Muscle layer of duodenum (tissue), 2 donors: ENCODE results near the gene RASSF5.

ENCODE experiments used
- H3K27ac ChIP-seq: one replicate; pipeline ENCODE4 v1.7.0; 2013; ENCODE audit warnings: mild to moderate bottlenecking, low read length
- H3K27me3 ChIP-seq: one replicate; pipeline ENCODE4 v1.7.0; 2013; ENCODE audit warnings: low read depth, mild to moderate bottlenecking, control low read depth, low read length
- H3K36me3 ChIP-seq, 2 donors: one replicate each; pipeline ENCODE4 v1.7.0; 2013; ENCODE audit warnings: low read length in 2 of 2, control low read depth in 1 of 2, mild to moderate bottlenecking in 1 of 2; ENCODE audit not compliant: insufficient read depth in 2 of 2, control insufficient read depth in 1 of 2
- H3K4me1 ChIP-seq, 2 donors: one replicate each; pipeline ENCODE4 v1.7.0; 2013; ENCODE audit warnings: low read length in 2 of 2, mild to moderate bottlenecking in 2 of 2, control low read depth in 1 of 2, moderate library complexity in 1 of 2; ENCODE audit not compliant: insufficient read depth in 2 of 2, control insufficient read depth in 1 of 2
- H3K4me3 ChIP-seq, 2 donors: one replicate each; pipeline ENCODE4 v1.7.0; 2013; ENCODE audit warnings: low read length in 2 of 2, low read depth in 1 of 2, mild to moderate bottlenecking in 1 of 2
- H3K9me3 ChIP-seq, 2 donors: one replicate each; pipeline ENCODE4 v1.7.0; 2013; ENCODE audit warnings: low read length in 2 of 2, control low read depth in 1 of 2, mild to moderate bottlenecking in 1 of 2; ENCODE audit not compliant: control insufficient read depth in 1 of 2
- donor health status: healthy.

RASSF5 gene

DNA sequence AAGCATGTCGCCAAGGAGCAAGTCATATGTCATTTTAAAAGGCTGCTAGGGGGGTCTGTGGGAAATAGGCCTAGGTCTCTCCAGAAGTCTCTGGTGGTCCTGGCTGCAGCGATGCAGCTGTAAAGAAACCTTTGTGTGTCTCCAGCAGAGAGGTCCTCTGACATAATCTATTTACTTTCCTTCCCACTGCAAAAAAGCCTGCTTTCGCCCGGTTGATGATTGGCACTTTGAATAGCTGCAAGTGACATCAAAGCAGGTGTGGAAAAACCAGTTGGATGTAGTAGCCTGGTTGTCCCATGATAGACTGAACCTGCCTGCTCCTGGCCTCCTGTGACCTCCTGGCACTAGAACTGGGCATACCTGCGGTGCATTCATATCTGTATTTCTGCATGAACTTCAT lies 13.8 kb downstream of the RASSF5 start:
- Histone ChIP-seq H3K27me3 (no peaks in the 10 kb centered on the region), H3K27ac (no peak overlapping the region), H3K4me3 (no peak overlapping the region), H3K4me1 (no peaks in the 10 kb centered on the region), H3K36me3 (no peaks in the 10 kb centered on the region), H3K9me3 (no peaks in the 10 kb centered on the region)

DNA sequence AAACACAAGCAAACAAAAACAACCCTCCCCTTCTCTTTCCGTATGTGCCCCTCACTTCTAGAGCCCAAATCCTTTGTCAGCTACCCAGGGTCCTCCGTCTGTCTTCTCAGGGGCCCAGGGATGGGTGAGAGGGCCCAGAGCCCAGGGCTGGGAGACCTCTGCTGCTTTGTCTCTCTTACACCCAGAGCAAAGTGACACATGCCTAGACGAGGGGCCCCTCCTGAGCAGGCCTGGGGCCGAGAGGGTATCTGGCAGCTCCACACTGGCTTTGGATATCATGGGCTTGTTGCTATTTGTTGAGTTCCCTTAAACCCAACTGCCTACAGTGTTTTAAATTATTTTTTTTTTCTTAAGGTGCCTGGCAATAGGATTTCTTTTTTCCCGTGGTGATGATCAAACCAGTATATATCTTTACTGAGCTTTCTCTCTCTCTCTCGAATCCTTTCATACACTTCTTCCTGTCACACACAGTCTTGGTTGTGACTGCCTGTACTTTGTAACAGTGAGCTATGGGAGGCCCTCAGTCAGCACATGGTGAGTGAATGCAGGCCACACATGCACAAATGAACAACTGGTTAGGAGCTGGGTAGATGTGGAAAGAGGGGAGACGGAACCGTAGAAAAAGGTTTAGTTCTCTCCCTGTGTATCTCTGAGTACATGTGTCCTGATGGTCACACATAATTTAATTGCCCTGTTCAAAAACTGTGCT lies 14.5 kb downstream of the RASSF5 start:
- H3K27ac ChIP-seq, result no peak overlapping the region
- H3K4me3 ChIP-seq, result no peak overlapping the region
- H3K4me1 ChIP-seq, result no peaks in the 10 kb centered on the region
- H3K36me3 ChIP-seq, result no peaks in the 10 kb centered on the region
- H3K27me3 ChIP-seq, result no peaks in the 10 kb centered on the region
- H3K9me3 ChIP-seq, result no peaks in the 10 kb centered on the region

DNA sequence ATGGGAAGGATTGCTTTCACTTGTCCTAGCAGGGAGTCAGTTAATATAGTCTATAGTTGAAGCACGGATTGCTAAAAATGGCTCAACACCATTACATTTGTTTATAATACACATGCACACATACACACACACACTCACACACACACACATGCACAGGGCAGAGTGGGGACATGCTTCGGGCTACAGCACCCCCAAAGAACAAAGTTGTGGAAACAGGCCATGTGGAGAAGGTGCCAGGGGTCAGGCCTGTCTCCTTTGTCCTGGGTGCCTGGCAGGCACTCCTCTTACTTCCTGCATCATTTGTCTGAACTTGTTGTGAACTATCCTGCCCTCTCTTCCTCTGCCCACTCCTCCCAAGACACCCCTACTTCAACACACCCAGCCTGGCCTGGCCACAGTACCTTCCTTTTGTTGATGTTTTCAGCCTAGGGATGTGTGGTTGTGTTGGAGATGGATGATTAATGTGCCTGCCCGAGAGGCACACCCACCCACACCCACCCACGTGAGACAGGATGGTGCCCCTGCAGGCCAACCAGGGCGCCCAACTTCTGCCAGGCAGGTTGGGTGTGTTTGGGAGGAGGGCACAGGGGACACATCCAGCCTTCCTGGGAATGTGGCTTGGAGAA lies 17.5 kb downstream of the RASSF5 start:
- no peak overlapping the region for H3K27ac ChIP-seq
- no peak overlapping the region for H3K4me3 ChIP-seq
- no peaks in the 10 kb centered on the region for H3K27me3 ChIP-seq

DNA sequence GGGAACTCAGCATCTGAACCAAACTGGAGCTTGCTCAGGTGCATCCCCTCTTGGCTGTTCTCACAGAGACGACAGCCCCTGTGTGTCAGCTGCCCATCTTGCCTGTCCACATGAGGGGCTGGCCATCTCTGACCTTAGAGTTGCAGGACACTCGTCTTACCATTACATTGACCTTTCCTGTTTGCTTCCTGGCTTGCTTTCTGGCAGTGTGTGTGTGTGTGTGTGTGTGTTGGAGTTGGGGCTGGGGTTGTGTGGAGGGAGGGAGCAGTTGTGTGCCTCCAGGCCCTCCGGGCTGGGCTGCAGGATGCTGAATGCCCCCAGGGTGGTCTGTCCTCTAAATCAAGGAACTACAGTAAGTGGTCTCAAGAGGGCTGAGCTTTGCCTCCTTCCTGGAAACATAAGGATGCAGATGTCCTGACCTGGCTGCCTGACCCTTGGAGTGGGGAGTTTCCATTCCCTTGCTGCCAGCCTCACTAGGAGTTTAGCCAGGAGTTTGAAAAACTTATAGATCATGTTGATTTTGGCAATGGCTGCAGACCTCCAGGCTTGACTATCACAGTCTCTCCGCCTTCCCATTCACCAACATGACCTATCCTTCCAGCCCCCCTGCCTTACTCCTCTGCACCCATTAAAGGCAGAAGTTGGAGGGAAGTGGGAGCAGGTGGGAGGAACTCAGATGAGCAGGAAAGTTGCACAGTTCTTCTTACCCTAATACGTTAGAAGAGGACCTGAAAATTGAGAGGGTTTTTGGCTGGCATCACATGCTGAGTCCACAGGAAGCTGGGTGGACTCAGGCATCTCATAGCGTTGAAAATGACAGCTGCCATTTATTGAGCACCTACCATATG lies 19.0 kb downstream of the RASSF5 start:
- H3K9me3 ChIP-seq, result no peaks in the 10 kb centered on the region
- H3K36me3 ChIP-seq, result no peaks in the 10 kb centered on the region
- H3K4me1 ChIP-seq, result no peaks in the 10 kb centered on the region
- no peak overlapping the region for H3K4me3 ChIP-seq
- no peaks in the 10 kb centered on the region for H3K27me3 ChIP-seq
- no peak overlapping the region for H3K27ac ChIP-seq

More for the DNA sequence above, 17.5 kb downstream of the RASSF5 start:
- no peaks in the 10 kb centered on the region for H3K4me1 ChIP-seq
- H3K9me3 ChIP-seq, result no peaks in the 10 kb centered on the region
- no peaks in the 10 kb centered on the region for H3K36me3 ChIP-seq

DNA sequence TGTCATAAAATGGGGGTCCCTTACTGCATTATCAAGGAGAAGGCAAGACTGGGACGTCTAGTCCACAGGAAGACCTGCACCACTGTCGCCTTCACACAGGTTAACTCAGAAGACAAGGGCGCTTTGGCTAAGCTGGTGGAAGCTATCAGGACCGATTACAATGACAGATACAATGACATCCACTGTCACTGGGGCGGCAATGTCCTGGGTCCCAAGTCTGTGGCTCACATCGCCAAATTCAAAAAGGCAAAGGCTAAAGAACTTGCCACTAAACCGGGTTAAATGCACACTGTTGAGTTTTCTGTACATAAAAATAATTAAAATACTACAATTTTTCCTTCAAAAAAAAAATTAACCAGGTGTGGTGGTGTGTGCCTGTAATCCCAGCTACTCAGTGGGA lies 22.1 kb downstream of the RASSF5 start:
- H3K9me3 ChIP-seq, result no peaks in the 10 kb centered on the region
- H3K36me3 ChIP-seq, result no peaks in the 10 kb centered on the region
- H3K27me3 ChIP-seq, result no peaks in the 10 kb centered on the region
- H3K4me1 ChIP-seq, result no peaks in the 10 kb centered on the region
- H3K4me3 ChIP-seq, result no peak overlapping the region
- no peak overlapping the region for H3K27ac ChIP-seq

DNA sequence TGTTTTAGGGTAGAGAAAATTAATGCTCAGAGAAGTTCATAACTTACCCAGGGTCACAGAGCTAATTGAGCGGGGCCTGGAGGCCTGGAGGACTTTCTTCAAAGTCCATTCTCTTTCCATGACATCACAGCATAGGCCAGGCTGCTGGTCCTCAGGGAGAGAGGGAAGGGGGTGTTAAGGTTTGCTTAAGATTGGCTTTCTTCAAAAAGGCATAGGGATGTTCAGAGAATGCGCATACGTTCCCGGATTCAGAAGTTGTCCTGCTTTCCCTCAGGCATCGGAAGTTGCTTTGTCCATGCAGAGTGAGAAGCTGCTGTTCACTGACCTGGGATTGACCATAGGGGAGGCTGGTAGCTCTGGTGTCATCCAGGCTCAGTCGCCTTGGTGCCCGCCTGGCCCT lies 25.0 kb downstream of the RASSF5 start:
- H3K36me3 ChIP-seq, result no peaks in the 10 kb centered on the region
- no peak overlapping the region for H3K27ac ChIP-seq
- H3K9me3 ChIP-seq, result no peaks in the 10 kb centered on the region
- no peak overlapping the region for H3K4me3 ChIP-seq
- H3K4me1 ChIP-seq, result no peaks in the 10 kb centered on the region
- H3K27me3 ChIP-seq, result no peaks in the 10 kb centered on the region

DNA sequence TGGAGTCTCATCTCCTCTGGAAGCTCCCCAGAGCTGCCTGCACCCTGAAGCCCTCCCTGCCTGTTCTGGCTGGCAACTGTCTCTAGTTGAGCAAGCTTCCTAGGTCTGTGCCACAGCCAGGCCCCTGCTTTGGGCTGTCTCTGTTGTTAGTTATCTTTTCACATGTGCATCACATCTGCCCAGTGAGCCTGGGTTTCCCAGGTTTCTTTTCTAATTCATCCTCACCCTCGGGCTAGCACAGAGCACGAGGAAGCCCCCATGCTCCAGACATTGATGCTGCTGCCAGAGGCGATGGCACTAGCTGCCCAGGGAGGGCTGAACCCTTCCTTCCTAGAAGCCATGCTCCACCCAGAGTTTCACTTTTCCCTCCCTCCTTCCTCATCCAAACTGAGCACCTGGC lies 27.2 kb downstream of the RASSF5 start:
- Histone ChIP-seq H3K4me1 (peaks cover 0 to 2% of the 10 kb centered on the region in 2 donors), H3K27ac (no peak overlapping the region), H3K9me3 (no peaks in the 10 kb centered on the region), H3K27me3 (no peaks in the 10 kb centered on the region), H3K36me3 (no peaks in the 10 kb centered on the region), H3K4me3 (no peak overlapping the region)

DNA sequence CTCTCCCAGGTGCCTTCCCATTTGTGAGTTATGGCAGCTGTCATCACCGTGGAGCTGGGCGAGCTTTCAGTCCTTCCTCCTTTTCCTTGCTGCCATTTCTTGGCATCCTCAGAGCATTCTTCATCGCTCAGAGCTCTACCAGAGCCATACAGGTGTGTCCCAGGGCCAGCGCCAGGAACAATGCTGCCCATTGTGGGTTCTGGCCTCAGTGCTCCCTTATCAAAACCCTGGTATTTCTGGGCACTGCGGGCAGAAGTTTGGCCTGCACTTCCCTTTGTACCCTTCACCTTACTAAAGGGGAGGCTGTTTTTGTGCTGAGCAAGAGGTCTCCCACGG lies 28.5 kb downstream of the RASSF5 start:
- H3K4me1 ChIP-seq, result peaks cover 0 to 13% of the 10 kb centered on the region in 2 donors
- no peak overlapping the region for H3K4me3 ChIP-seq
- H3K27me3 ChIP-seq, result no peaks in the 10 kb centered on the region
- no peak overlapping the region for H3K27ac ChIP-seq
- H3K9me3 ChIP-seq, result no peaks in the 10 kb centered on the region
- no peaks in the 10 kb centered on the region for H3K36me3 ChIP-seq

DNA sequence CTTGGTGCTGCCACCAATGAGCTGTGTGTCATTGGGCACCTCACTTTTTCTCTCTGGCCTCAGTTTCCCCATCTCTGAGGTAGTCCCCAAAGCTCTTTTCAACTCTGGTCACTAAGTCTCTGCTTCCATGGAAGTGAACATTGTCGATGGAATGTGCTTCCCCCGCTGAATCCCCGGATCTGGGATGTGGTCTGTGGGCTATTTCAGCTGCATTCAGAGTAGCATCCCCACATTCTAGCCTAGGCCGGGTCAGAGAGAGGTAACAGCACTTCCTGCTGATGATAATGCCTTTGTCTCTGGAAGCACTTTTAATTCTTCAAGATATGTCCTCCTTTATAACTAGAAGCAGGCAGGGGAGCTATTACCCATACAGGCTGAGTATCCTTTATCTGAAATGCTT lies 29.8 kb downstream of the RASSF5 start:
- Histone ChIP-seq H3K27me3 (no peaks in the 10 kb centered on the region), H3K36me3 (no peaks in the 10 kb centered on the region), H3K4me1 (peaks cover 0 to 13% of the 10 kb centered on the region in 2 donors), H3K27ac (no peak overlapping the region), H3K4me3 (no peak overlapping the region), H3K9me3 (no peaks in the 10 kb centered on the region)

DNA sequence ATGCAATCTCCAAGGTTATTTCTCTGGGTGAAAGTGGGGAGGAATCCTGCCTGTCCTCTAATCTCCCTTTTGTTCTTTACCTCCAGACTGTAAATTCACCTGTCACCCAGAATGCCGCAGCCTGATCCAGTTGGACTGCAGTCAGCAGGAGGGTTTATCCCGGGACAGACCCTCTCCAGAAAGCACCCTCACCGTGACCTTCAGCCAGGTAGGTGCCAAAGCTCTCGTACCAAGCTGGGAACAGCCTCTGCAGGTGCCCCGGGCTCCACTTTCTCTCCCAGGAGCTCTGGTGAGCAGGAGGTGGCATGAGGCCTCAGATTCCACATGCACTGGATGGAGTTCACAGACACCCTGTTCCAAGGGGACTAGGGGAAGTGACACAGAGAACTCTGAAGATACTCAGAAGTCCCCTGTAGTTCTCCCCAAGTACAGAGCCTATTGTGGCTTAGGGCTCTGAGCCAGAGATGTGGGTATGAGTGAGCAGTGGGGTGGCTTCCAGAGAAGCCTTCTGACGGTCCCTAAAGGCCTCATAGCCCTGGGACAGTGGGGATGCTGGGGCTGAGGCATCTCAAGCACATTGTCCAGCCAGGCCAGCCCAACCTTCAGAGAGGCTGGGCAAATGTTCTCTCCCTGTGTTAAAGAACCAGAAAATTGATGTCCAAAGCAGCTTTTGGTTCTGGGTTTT lies 30.9 kb downstream of the RASSF5 start:
- Histone ChIP-seq H3K27ac (no peak overlapping the region), H3K4me1 (peaks cover 0 to 13% of the 10 kb centered on the region in 2 donors), H3K36me3 (no peaks in the 10 kb centered on the region), H3K27me3 (no peaks in the 10 kb centered on the region), H3K4me3 (no peak overlapping the region), H3K9me3 (no peaks in the 10 kb centered on the region)
